Vagina (tissue), 2 donors: ENCODE measurements around the gene ITGA11.

Experiments
- POLR2A ChIP-seq, 2 donors: fragments of 450-650 bp; IDR thresholded peaks; one replicate each; pipeline ENCODE4 v1.6.1; 2017; ENCODE audit warnings: antibody characterized with exemption in 2 of 2, mild to moderate bottlenecking in 2 of 2, moderate library complexity in 2 of 2
- POLR2AphosphoS5 ChIP-seq, 2 donors: sonication (generic); formaldehyde crosslinking; IDR thresholded peaks; one replicate each; pipeline ENCODE4 v1.9.0; 2017; ENCODE audit warnings: antibody characterized with exemption in 2 of 2, mild to moderate bottlenecking in 2 of 2, low read depth in 1 of 2; ENCODE audit not compliant: insufficient read depth in 1 of 2
- TF ChIP-seq, protein P1 (sequence below), 3 experiments: fragments of 450-650 bp in 2 of 3; fragments of 200-600 bp in 1 of 3; sonication (generic) in 1 of 3; IDR thresholded peaks; one replicate each; pipeline ENCODE4 v1.5.1; 2017 to 2019; ENCODE audit warnings: antibody characterized with exemption in 3 of 3, mild to moderate bottlenecking in 2 of 3, moderate library complexity in 2 of 3

- TF ChIP-seq, protein P1, sequence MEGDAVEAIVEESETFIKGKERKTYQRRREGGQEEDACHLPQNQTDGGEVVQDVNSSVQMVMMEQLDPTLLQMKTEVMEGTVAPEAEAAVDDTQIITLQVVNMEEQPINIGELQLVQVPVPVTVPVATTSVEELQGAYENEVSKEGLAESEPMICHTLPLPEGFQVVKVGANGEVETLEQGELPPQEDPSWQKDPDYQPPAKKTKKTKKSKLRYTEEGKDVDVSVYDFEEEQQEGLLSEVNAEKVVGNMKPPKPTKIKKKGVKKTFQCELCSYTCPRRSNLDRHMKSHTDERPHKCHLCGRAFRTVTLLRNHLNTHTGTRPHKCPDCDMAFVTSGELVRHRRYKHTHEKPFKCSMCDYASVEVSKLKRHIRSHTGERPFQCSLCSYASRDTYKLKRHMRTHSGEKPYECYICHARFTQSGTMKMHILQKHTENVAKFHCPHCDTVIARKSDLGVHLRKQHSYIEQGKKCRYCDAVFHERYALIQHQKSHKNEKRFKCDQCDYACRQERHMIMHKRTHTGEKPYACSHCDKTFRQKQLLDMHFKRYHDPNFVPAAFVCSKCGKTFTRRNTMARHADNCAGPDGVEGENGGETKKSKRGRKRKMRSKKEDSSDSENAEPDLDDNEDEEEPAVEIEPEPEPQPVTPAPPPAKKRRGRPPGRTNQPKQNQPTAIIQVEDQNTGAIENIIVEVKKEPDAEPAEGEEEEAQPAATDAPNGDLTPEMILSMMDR (IDR thresholded peaks at IDR 0.05): no peak
- no peak for TF ChIP-seq POLR2AphosphoS5 (IDR thresholded peaks at IDR 0.05; ENCODE audit: insufficient read depth in 1 of 2, low read depth in 1 of 2)
- no peak for TF ChIP-seq POLR2A (IDR thresholded peaks at IDR 0.05)
Observed at GRCh38 chr15:68372291-68372811, 59.6 kb downstream of the ITGA11 start.
